GM13976 (cell line): ENCODE measurements around the gene PTPRM.

Source experiments
- DNase-seq: peaks from one replicate; pipeline ENCODE4 v3.0.0; 2012; ENCODE audit warnings: low spot score
- in situ Hi-C: fragments of 300-500 bp; cut with MboI; formaldehyde crosslinking; loops from one replicate; pipeline ENCODE4 v1.12.0; 2022; ENCODE audit warnings: low sequenced_read_pairs, mixed read lengths, inconsistent platforms; ENCODE audit not compliant: unreplicated experiment
- TF ChIP-seq, protein P1 (sequence below): IDR thresholded peaks from 2 replicates; pipeline ENCODE4 v1.5.1; 2012; ENCODE audit warnings: borderline replicate concordance, mild to moderate bottlenecking; ENCODE audit not compliant: insufficient read depth; ENCODE audit errors: extremely low read depth, missing control alignments, control extremely low read depth

Gene PTPRM

GRCh38 chr18:7601936-7602335 is 34.8 kb downstream of the PTPRM start:
- TF ChIP-seq, protein P1, sequence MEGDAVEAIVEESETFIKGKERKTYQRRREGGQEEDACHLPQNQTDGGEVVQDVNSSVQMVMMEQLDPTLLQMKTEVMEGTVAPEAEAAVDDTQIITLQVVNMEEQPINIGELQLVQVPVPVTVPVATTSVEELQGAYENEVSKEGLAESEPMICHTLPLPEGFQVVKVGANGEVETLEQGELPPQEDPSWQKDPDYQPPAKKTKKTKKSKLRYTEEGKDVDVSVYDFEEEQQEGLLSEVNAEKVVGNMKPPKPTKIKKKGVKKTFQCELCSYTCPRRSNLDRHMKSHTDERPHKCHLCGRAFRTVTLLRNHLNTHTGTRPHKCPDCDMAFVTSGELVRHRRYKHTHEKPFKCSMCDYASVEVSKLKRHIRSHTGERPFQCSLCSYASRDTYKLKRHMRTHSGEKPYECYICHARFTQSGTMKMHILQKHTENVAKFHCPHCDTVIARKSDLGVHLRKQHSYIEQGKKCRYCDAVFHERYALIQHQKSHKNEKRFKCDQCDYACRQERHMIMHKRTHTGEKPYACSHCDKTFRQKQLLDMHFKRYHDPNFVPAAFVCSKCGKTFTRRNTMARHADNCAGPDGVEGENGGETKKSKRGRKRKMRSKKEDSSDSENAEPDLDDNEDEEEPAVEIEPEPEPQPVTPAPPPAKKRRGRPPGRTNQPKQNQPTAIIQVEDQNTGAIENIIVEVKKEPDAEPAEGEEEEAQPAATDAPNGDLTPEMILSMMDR: no peak
- DNase-seq: no peak
- in situ Hi-C loops: no loop called here

GRCh38 chr18:7603259-7604000 is 36.3 kb downstream of the PTPRM start:
- in situ Hi-C loops: no loop called here
- DNase-seq: no peak
- TF ChIP-seq, protein P1: no peak

GRCh38 chr18:7604361-7604760 is 37.2 kb downstream of the PTPRM start:
- in situ Hi-C loops: no loop called here
- no peak for DNase-seq
- TF ChIP-seq, protein P1: no peak

GRCh38 chr18:7605705-7606104 is 38.6 kb downstream of the PTPRM start:
- no peak for DNase-seq
- TF ChIP-seq, protein P1: no peak
- in situ Hi-C loops: no loop called here

- in situ Hi-C loops: no loop called here
- TF ChIP-seq, protein P1: no peak
- no peak for DNase-seq
Observed at GRCh38 chr18:7607540-7608173, 40.5 kb downstream of the PTPRM start.

- TF ChIP-seq, protein P1: no peak
- in situ Hi-C loops: no loop called here
- DNase-seq: no peak
Observed at GRCh38 chr18:7608174-7608550, 41.0 kb downstream of the PTPRM start.
